H9 (cell line): Measurements from ENCODE around the gene ARHGAP15. TPM values are rescaled to one million over a fixed set of nuclear protein-coding genes. Genes with fewer than 3 reads are reported as not detected.

Source experiments
- DNase-seq: peaks from one replicate; pipeline ENCODE4 v3.0.0-alpha.2; 2017
- H2AFZ ChIP-seq: one replicate; pipeline ENCODE4 v1.6.1; 2013; ENCODE audit warnings: mild to moderate bottlenecking, low read length, control low read depth, moderate library complexity
- H2AK5ac ChIP-seq: 2 replicates; pipeline ENCODE4 v1.6.1; 2013; ENCODE audit warnings: low read length, control low read depth, mixed read lengths; ENCODE audit not compliant: insufficient read length
- H2BK120ac ChIP-seq: one replicate; pipeline ENCODE4 v1.6.1; 2013; ENCODE audit warnings: low read depth, mild to moderate bottlenecking, low read length, control low read depth, inconsistent platforms; ENCODE audit not compliant: poor library complexity, severe bottlenecking
- H2BK12ac ChIP-seq: 2 replicates; pipeline ENCODE4 v1.6.1; 2013; ENCODE audit warnings: low read length, control low read depth, mixed read lengths, low read depth; ENCODE audit not compliant: insufficient read length
- H2BK15ac ChIP-seq: 2 replicates; pipeline ENCODE4 v1.6.1; 2013; ENCODE audit warnings: low read depth, low read length, control low read depth
- H2BK20ac ChIP-seq: one replicate; pipeline ENCODE4 v1.6.1; 2013; ENCODE audit warnings: low read depth, mild to moderate bottlenecking, low read length, control low read depth, inconsistent platforms; ENCODE audit not compliant: poor library complexity, severe bottlenecking
- H2BK5ac ChIP-seq: 2 replicates; pipeline ENCODE4 v1.6.1; 2013; ENCODE audit warnings: low read length, control low read depth, mixed read lengths; ENCODE audit not compliant: insufficient read length
- H3K14ac ChIP-seq: 2 replicates; pipeline ENCODE4 v1.6.1; 2013; ENCODE audit warnings: low read length, control low read depth; ENCODE audit not compliant: insufficient read depth
- H3K18ac ChIP-seq: 2 replicates; pipeline ENCODE4 v1.6.1; 2013; ENCODE audit warnings: low read depth, mild to moderate bottlenecking, mixed read lengths, low read length, control low read depth; ENCODE audit not compliant: insufficient read length
- H3K23ac ChIP-seq: 2 replicates; pipeline ENCODE4 v1.6.1; 2013; ENCODE audit warnings: low read length, control low read depth, mixed read lengths, low read depth; ENCODE audit not compliant: insufficient read length
- H3K23me2 ChIP-seq: 2 replicates; pipeline ENCODE4 v1.6.1; 2013; ENCODE audit warnings: low read depth, mild to moderate bottlenecking, mixed read lengths, low read length, control low read depth; ENCODE audit not compliant: insufficient read length, poor library complexity, severe bottlenecking
- H3K27ac ChIP-seq: 2 replicates; pipeline ENCODE4 v1.5.1; 2013; ENCODE audit warnings: low read length, control low read depth, mixed read lengths, low read depth; ENCODE audit not compliant: insufficient read length
- H3K27me3 ChIP-seq: 2 replicates; pipeline ENCODE4 v1.6.1; 2013; ENCODE audit warnings: low read length, control low read depth, inconsistent platforms; ENCODE audit not compliant: insufficient read depth
- H3K4ac ChIP-seq: 2 replicates; pipeline ENCODE4 v1.6.1; 2013; ENCODE audit warnings: low read depth, mild to moderate bottlenecking, control low read depth, inconsistent platforms, low read length, moderate library complexity
- H3K4me1 ChIP-seq: 2 replicates; pipeline ENCODE4 v1.6.1; 2013; ENCODE audit warnings: low read length, control low read depth, inconsistent platforms; ENCODE audit not compliant: insufficient read depth
- H3K4me2 ChIP-seq: 2 replicates; pipeline ENCODE4 v1.6.1; 2013; ENCODE audit warnings: low read length, control low read depth, mixed read lengths; ENCODE audit not compliant: insufficient read length, insufficient read depth
- H3K56ac ChIP-seq: 2 replicates; pipeline ENCODE4 v1.6.1; 2013; ENCODE audit warnings: low read depth, mild to moderate bottlenecking, mixed read lengths, low read length, control low read depth; ENCODE audit not compliant: insufficient read length
- H3K79me1 ChIP-seq: 2 replicates; pipeline ENCODE4 v1.6.1; 2013; ENCODE audit warnings: low read depth, mild to moderate bottlenecking, moderate library complexity, low read length, control low read depth, inconsistent platforms; ENCODE audit not compliant: insufficient read depth, poor library complexity, severe bottlenecking
- H3K79me2 ChIP-seq: 2 replicates; pipeline ENCODE4 v1.6.1; 2013; ENCODE audit warnings: low read length, control low read depth, inconsistent platforms; ENCODE audit not compliant: insufficient read depth
- H3K9ac ChIP-seq: 2 replicates; pipeline ENCODE4 v1.6.1; 2013; ENCODE audit warnings: low read length, control low read depth, mixed read lengths; ENCODE audit not compliant: insufficient read length; ENCODE audit errors: extremely low read depth
- H3K9me3 ChIP-seq: one replicate; pipeline ENCODE4 v1.6.1; 2013; ENCODE audit warnings: low read depth, low read length, inconsistent platforms; ENCODE audit not compliant: control insufficient read depth
- H3T11ph ChIP-seq: one replicate; pipeline ENCODE4 v1.6.1; 2013; ENCODE audit warnings: mild to moderate bottlenecking, low read length, control low read depth, inconsistent platforms
- H4K20me1 ChIP-seq: one replicate; pipeline ENCODE4 v1.6.1; 2013; ENCODE audit not compliant: control insufficient read depth, insufficient read length, insufficient read depth
- H4K5ac ChIP-seq: 2 replicates; pipeline ENCODE4 v1.6.1; 2013; ENCODE audit warnings: low read depth, mild to moderate bottlenecking, mixed read lengths, low read length, control low read depth; ENCODE audit not compliant: insufficient read length
- H4K8ac ChIP-seq: replicated peaks from 2 replicates; pipeline ENCODE4 v1.6.1; 2013; ENCODE audit warnings: low read length, control low read depth, mixed read lengths, low read depth; ENCODE audit not compliant: insufficient read length
- H4K91ac ChIP-seq: 2 replicates; pipeline ENCODE4 v1.6.1; 2013; ENCODE audit warnings: low read depth, mild to moderate bottlenecking, moderate library complexity, mixed read lengths, low read length, control low read depth; ENCODE audit not compliant: insufficient read length
- H3K27ac Mint-ChIP-seq, 3 experiments: 2 replicates in 2 of 3; 3 replicates in 1 of 3; pipeline ENCODE4 v1.8.0; 2020 to 2021; ENCODE audit warnings: mixed read lengths in 3 of 3, mild to moderate bottlenecking in 1 of 3, moderate library complexity in 1 of 3
- H3K27me3 Mint-ChIP-seq: 2 replicates; pipeline ENCODE4 v1.8.0; 2021; ENCODE audit warnings: low read depth, mild to moderate bottlenecking, moderate library complexity, mixed read lengths
- H3K36me3 Mint-ChIP-seq, 3 experiments: 2 replicates in 2 of 3; 3 replicates in 1 of 3; pipeline ENCODE4 v1.8.0; 2020 to 2021; ENCODE audit warnings: low read depth in 3 of 3, mixed read lengths in 3 of 3; ENCODE audit not compliant: insufficient read depth in 1 of 3
- H3K4me1 Mint-ChIP-seq, 2 experiments: 2 replicates each; pipeline ENCODE4 v1.8.0; 2020; ENCODE audit warnings: mixed read lengths in 2 of 2
- H3K4me3 Mint-ChIP-seq, 2 experiments: 2 replicates in 1 of 2; 3 replicates in 1 of 2; pipeline ENCODE4 v1.8.0; 2020 to 2021; ENCODE audit warnings: mild to moderate bottlenecking in 2 of 2, mixed read lengths in 2 of 2, moderate library complexity in 1 of 2
- H3K9me3 Mint-ChIP-seq, 2 experiments: 2 replicates in 1 of 2; 3 replicates in 1 of 2; pipeline ENCODE4 v1.8.0; 2020; ENCODE audit warnings: mild to moderate bottlenecking in 2 of 2, mixed read lengths in 2 of 2, moderate library complexity in 1 of 2
- WGBS: extraction: QIAGEN DNeasy Blood & Tissue Kit; methylation state at CpG from one replicate; pipeline ENCODE4 v1.1.7; 2013; ENCODE audit warnings: missing lambda C conversion rate, low lambda C conversion rate, mixed read lengths; ENCODE audit not compliant: insufficient read length; ENCODE audit errors: extremely low coverage; 5-methylcytosine and 5-hydroxymethylcytosine counted together
- total RNA-seq: library from RNA; stranded (reverse); gene quantifications from 2 replicates; pipeline ENCODE4 v1.2.1, GENCODE V29; 2021
- TF ChIP-seq, protein P1 (sequence below): fragments of 200-600 bp; sonication (generic); conservative IDR thresholded peaks from 3 replicates; pipeline ENCODE4 v1.8.0; 2021; ENCODE audit warnings: antibody characterized with exemption, mild to moderate bottlenecking

ARHGAP15 gene
- total RNA-seq, 1 experiment from 2014 or later, result not detected

DNA sequence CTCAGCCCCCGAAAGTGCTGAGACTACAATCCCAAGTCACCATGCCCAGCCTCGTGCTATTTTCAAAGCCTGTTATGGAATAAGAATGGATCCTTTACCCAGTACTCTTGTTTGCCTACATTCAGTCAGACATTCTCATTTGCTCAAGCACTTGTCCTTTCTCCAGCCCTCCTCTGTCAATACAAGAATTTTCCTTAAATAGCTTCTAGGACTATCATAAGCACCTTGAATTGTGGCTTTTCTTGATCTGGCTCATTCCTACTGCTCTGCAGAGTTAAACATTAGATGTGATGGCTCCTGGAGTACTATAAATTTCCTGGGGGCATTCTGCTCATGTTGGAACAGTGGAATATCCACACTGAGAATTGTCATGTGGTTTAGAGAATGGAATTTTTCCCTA, 506.1 kb downstream of the ARHGAP15 start:
- no peak overlapping the region for H2BK5ac ChIP-seq
- peaks cover 2 to 12% (median 4%) of the 10 kb centered on the region in 3 experiments; a peak in 4 of 7 replicates for H3K36me3 Mint-ChIP-seq
- no peak overlapping the region for H3K27ac ChIP-seq
- no peak overlapping the region for H3K27ac Mint-ChIP-seq
- no peak overlapping the region for H2BK20ac ChIP-seq
- no peak overlapping the region for H3K14ac ChIP-seq
- no peak overlapping the region for H3K4me3 Mint-ChIP-seq
- H3K27me3 ChIP-seq, result no peaks in the 10 kb centered on the region
- TF ChIP-seq, protein P1, sequence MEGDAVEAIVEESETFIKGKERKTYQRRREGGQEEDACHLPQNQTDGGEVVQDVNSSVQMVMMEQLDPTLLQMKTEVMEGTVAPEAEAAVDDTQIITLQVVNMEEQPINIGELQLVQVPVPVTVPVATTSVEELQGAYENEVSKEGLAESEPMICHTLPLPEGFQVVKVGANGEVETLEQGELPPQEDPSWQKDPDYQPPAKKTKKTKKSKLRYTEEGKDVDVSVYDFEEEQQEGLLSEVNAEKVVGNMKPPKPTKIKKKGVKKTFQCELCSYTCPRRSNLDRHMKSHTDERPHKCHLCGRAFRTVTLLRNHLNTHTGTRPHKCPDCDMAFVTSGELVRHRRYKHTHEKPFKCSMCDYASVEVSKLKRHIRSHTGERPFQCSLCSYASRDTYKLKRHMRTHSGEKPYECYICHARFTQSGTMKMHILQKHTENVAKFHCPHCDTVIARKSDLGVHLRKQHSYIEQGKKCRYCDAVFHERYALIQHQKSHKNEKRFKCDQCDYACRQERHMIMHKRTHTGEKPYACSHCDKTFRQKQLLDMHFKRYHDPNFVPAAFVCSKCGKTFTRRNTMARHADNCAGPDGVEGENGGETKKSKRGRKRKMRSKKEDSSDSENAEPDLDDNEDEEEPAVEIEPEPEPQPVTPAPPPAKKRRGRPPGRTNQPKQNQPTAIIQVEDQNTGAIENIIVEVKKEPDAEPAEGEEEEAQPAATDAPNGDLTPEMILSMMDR, result no peak
- H3K4me2 ChIP-seq, result no peak overlapping the region
- no peaks in the 10 kb centered on the region for H3K4me1 Mint-ChIP-seq
- no peak overlapping the region for H4K5ac ChIP-seq
- no peak overlapping the region for H2AK5ac ChIP-seq
- no peaks in the 10 kb centered on the region for H3K4me1 ChIP-seq
- peaks cover 4% of the 10 kb centered on the region in 2 experiments; a peak in 4 of 5 replicates for H3K9me3 Mint-ChIP-seq
- H4K20me1 ChIP-seq, result no peaks in the 10 kb centered on the region
- WGBS, result no CpG with 5 or more reads among the region's 2 CpGs
- no peak overlapping the region for H3K4ac ChIP-seq
- no peak overlapping the region for H4K91ac ChIP-seq
- H3K23ac ChIP-seq, result no peak overlapping the region
- no peak overlapping the region for H2AFZ ChIP-seq
- H3T11ph ChIP-seq, result no peak overlapping the region
- no peaks in the 10 kb centered on the region for H3K23me2 ChIP-seq
- no peak overlapping the region for H2BK15ac ChIP-seq
- no peak for DNase-seq
- no peak overlapping the region for H2BK120ac ChIP-seq
- no peak overlapping the region for H2BK12ac ChIP-seq
- no peaks in the 10 kb centered on the region for H3K79me1 ChIP-seq
- no peaks in the 10 kb centered on the region for H3K79me2 ChIP-seq
- no peak overlapping the region for H3K9ac ChIP-seq
- no peaks in the 10 kb centered on the region for H3K27me3 Mint-ChIP-seq
- no peak overlapping the region for H4K8ac ChIP-seq
- H3K18ac ChIP-seq, result no peak overlapping the region
- no peaks in the 10 kb centered on the region for H3K9me3 ChIP-seq
- no peak overlapping the region for H3K56ac ChIP-seq
